H1 (cell line): ENCODE data around the gene FANCE.

Experiments used
- CTCF ChIP-seq, 3 experiments: IDR thresholded peaks; 1 replicate in 2 of 3; 2 replicates in 1 of 3; pipeline versions ENCODE4 v1.5.1 to v1.6.1; 2011; ENCODE audit warnings: low read length in 3 of 3, mild to moderate bottlenecking in 3 of 3, inconsistent platforms in 2 of 3, low read depth in 1 of 3, moderate library complexity in 1 of 3; ENCODE audit not compliant: insufficient read depth in 1 of 3; ENCODE audit errors: control extremely low read depth in 1 of 3
- POLR2A ChIP-seq, 2 experiments: IDR thresholded peaks; 1 replicate in 1 of 2; 2 replicates in 1 of 2; pipeline ENCODE4 v1.6.1; 2011; ENCODE audit warnings: low read depth in 2 of 2, low read length in 2 of 2, mild to moderate bottlenecking in 2 of 2; ENCODE audit errors: control extremely low read depth in 1 of 2
- USF2 ChIP-seq: IDR thresholded peaks from 2 replicates; pipeline ENCODE4 v1.6.1; 2011; ENCODE audit warnings: low read length, improper control_type of control experiment

DNA sequence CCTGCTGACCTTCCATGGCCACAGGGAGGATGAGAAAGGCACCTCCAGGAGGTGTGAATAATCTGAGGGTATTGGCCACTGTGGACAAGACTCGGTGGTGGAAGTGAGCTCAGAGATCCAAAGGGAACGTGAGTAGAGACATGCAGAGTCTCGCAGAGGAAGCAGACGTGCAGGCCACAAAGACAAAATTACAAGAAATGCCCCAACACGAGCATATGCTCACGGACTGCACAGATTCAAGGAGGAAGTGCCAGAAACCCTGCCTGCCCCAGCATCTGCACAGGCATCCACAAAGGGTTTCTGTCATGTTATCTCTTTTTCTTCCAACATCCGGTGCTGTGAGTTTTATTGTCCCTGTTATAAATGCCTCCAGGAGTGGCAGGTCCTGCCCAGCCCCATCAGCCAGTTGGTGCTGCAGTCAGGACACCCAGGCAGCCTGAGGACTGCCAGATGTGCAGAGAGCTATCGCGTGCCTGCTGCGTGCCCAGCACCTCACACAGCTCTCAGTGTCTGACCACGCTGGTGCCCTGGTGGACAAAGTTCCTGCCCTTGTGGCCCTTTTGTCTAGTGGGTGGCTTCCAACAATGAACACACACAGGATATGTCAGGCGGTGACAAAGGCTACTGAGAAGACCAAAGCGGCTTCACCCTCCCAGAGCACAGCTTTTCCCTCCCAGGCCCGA lies 34.0 kb upstream of the FANCE start:
- TF ChIP-seq POLR2A (IDR thresholded peaks at IDR 0.05; ENCODE audit: control extremely low read depth in 1 of 2, low read depth in 2 of 2, low read length in 2 of 2) (no peak), USF2 (no peak), CTCF (IDR thresholded peaks at IDR 0.05; ENCODE audit: control extremely low read depth in 1 of 3, insufficient read depth in 1 of 3, low read depth in 1 of 3, low read length in 3 of 3) (no peak)
